Activated CD4-positive, alpha-beta T cell treated with anti-CD3 and anti-CD28 coated beads, Interleukin-2, Interleukin-6, amounts not matched to agents 100 ng/mL and 50 ng/mL, durations not matched to agents 16 hours and 8 hours (primary cell): Measurements from ENCODE around the gene HSFX1.
"Not testable (repeated sequence)": the region's sequence is repeated elsewhere in the genome, so short reads cannot be mapped to it uniquely, and the experiment has no call there.

ENCODE experiments used
- DNase-seq: peaks from one replicate; pipeline ENCODE4 v3.0.0-alpha.2; 2020

Gene HSFX1, protein sequence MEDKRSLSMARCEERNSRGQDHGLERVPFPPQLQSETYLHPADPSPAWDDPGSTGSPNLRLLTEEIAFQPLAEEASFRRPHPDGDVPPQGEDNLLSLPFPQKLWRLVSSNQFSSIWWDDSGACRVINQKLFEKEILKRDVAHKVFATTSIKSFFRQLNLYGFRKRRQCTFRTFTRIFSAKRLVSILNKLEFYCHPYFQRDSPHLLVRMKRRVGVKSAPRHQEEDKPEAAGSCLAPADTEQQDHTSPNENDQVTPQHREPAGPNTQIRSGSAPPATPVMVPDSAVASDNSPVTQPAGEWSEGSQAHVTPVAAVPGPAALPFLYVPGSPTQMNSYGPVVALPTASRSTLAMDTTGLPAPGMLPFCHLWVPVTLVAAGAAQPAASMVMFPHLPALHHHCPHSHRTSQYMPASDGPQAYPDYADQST

DNA sequence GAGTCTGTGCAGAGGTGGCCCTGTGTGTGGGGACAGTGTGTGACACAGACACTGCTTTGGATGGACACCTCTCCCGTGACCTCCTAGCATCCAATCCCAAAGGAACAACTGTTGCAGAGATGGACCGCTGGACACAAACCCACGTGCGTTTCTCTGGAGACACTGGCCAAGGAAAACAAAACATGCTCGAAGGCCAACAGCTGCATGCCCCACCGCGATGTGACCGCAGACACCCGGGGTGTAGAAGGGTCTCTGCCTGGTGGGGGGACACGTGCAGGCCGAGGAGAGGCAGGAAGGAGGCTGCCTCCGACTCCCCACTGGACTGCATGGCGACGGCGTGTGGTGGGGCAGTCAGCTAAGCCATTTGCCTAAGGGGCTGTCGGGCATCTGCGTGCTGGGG is at the start of gene HSFX1:
HSFX1 (plus strand) TSS at position 301 of the 400 bp plus-strand sequence. CDS start 614 bp downstream, outside the sequence.
- not testable (repeated sequence) for DNase-seq

DNA sequence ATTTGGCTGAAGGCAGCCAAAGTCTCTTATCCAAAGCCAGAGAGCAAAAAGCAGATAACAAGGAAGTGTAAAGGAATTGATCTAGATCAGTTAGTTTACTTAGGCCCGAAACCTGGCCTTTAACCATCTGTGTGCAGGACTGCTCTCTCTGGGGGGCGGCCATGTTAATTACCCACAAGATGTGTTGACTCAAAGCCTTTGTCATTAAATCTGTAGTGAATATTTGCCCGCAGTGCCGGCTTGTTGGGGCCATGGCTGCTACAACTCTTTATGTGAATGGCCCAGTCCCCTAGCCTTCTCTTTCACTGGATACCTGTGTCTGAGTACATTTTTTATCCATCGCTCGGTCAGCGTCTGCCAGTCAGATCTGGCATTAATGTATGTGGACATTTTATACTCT is 46.6 kb upstream of the HSFX1 start:
- not testable (repeated sequence) for DNase-seq

DNA sequence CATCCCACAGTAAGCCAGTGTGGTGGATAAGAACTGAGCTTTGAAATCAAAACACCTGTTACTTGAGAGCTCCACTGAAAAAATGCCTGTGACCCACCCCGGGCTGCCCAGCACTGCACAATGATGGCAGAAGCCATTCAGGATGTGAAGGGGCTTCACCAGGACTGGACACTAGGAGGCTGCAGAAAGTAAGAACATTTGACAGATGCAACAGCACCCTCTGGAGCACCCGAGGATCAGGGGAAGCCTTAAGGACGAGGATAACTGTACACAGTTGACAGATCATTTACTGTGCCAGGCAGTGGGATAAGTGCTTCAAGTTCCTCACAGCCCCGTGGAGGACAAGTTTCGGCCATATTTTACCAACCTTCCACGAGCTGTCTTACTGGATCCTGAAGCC is 31.6 kb upstream of the HSFX1 start:
- DNase-seq: not testable (repeated sequence)

DNA sequence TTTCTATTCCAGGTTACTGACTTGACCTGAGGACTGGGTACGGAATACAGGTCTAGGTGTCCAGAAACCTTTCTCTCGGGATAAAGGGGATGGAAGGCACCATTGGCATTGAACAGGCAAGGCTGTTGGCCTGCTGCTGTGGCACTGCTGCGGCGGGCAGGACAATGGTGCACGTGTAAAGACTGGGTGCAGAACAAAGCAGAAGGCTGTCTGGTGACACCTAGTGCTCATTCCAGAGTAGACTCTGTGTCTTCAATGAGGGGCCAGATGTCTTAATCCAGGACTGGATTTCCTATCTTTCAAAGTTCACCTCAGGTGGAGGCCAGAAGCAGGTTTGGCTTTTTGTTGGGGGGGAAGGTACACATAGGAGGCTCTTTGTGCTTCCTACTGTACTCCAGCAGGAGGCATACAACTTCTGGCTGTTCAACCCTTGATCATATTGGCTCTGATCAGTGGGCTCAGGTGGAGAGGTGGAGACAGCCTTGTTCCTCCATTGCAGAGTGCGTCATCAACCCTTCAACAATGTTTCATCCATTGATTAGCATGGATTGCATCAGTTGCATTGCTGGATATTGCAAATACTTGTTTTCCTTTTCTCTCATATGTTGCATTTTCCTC is 27.4 kb upstream of the HSFX1 start:
- DNase-seq: not testable (repeated sequence)

DNA sequence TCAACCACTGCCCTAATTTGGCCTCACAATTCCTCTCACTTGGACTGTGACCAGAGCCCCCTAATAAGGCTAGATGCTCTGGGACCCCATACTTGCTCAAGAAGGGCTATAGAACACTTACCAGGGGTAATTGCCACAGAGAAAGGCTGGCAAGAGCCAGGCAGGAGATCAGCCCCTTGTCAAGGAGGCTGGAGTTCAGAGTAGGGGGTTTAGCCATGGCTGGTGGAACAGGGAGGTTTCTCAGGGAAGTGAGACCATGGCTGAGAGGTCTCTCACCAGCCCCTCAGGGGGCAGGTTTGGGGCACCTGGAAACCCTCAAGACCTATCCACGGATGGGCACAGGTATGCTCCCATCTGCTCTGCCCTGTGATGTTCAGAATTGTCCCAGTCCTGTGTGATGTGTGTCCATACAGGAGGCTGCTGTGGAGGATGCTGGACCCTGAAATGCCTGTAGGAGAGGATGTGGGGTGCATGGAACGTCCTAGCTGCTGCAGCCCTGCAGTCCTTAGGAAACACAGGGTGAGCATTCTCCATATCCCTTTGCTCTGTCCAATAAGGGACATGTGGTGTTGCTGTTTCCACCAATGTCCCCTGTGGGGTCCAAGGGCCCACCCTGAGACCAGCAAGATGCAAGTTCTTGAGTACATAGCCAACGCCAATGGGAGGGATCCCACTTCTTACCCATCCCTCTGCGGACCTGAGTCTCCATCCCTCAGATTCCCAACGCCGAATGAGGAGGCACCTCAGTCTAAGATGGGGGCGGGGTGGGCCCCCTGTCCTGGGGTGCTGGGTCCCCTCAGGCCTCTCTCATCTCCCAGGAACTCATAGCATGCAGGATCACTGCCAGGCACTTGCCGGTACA is 16.4 kb upstream of the HSFX1 start:
- DNase-seq: no peak

DNA sequence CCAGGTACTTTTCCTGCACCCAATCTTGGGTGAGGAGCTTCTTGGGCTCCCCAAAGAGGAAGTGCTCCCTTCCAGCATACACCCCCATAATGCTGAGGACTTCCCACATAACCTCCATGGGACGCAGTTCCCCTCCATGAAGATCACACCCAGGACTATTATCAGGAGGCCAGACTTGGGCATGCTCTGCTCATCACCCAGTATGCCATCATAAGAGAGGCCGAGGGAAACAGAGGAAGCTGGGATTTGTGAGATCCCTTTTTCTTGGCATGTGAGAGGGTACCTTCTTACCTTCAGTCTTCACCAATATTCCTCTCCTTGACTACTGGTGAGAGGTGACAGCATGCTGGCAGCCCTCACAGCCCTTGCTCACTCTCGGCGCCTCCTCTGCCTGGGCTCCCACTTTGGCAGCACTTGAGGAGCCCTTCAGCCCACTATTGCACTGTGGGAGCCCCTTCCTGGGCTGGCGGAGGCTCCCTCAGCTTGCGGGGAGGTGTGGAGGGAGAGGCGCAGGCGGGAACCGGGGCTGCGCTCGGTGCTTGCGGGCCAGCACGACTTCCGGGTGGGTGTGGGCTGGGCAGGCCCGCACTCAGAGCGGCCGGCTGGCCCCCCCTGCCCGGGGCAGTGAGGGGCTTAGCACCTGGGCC is 15.7 kb upstream of the HSFX1 start:
- no peak for DNase-seq

DNA sequence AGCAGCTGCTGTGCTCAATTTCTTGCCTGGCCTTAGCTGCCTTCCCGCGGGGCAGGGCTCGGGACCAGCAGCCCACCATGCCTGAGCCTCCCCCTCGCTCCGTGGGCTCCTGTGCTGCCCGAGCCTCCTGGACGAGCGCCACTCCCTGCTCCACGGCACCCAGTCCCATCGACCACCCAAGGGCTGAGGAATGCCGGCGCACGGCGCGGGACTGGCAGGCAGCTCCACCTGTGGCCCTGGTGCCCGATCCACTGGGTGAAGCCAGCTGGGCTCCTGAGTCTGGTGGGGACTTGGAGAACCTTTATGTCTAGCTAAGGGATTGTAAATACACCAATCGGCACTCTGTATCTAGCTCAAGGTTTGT is 15.2 kb upstream of the HSFX1 start:
- DNase-seq: not testable (repeated sequence)

DNA sequence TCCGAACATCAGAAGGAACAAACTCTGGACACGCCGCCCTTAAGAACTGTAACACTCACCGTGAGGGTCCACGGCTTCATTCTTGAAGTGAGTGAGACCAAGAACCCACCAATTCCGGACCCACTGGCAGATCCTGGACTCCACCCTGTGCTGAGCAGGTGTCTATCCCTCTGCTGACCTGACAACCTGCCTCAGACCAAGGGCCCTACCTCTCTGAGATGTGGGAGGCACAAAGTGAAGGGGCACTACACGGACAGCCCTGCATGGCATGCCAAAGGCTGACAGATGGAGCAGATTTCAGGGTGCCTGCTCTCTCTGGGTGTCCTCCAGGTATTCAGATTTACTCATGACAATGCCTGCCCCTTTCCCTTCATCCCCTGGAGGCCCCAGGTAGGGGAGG is 14.0 kb upstream of the HSFX1 start:
- no peak for DNase-seq

DNA sequence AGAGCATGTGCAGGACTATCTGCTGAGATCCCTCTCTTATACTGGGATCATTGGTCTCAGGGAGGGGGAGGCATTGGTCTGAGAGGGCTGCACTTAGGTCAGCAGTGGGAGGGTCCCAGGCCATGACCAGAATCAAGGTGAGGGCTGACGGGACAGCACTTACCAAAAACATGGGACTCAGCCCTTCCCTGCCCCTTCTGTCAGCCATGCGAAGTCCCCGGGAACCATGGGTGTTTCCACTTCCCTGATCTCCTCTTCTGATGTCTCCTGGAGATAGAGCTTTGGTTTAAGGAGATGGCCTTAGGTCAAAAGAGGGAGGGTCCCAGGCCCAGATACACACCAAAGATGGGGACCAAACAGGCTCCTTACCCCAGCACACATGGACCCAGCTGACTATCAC is 12.9 kb upstream of the HSFX1 start:
- DNase-seq: no peak

DNA sequence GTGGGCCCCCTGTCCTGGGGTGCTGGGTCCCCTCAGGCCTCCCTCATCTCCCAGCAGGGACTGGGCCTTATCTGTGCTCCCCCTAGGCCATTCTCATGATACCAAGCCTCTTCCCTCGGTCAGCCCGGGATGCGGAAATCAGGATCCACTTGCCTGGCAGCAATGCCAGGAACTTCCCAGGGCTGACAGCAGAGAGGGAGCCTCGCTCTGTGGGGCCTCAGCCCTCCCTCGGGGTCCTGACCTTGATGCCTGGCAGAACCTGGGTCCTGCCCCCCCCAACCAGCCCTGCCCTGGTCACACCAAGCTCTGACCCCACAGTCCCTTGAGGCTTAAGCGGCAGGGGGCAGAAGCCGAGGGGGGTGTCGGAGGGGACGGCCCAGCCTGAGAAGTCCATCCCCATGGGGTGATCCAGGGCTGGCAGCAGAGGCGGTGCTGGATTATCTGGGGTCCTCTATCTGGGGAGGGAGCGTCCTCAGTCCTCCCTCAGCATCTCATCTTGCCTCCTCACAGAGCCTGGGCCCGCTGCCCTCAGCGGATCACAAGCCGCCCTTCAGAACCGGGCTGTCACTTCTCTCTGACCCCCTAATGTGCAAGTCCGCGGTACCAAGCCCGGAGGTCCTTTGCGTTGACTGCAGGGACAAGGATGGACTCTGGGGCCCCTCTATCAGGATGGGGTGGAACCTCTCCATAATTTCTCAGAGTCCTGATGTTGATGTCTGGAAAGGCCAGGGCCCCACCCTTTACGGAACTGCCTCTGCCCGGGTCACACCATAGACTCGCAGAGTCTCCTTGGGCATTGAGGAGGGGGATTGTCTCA is 11.8 kb upstream of the HSFX1 start:
- DNase-seq: not testable (repeated sequence)

DNA sequence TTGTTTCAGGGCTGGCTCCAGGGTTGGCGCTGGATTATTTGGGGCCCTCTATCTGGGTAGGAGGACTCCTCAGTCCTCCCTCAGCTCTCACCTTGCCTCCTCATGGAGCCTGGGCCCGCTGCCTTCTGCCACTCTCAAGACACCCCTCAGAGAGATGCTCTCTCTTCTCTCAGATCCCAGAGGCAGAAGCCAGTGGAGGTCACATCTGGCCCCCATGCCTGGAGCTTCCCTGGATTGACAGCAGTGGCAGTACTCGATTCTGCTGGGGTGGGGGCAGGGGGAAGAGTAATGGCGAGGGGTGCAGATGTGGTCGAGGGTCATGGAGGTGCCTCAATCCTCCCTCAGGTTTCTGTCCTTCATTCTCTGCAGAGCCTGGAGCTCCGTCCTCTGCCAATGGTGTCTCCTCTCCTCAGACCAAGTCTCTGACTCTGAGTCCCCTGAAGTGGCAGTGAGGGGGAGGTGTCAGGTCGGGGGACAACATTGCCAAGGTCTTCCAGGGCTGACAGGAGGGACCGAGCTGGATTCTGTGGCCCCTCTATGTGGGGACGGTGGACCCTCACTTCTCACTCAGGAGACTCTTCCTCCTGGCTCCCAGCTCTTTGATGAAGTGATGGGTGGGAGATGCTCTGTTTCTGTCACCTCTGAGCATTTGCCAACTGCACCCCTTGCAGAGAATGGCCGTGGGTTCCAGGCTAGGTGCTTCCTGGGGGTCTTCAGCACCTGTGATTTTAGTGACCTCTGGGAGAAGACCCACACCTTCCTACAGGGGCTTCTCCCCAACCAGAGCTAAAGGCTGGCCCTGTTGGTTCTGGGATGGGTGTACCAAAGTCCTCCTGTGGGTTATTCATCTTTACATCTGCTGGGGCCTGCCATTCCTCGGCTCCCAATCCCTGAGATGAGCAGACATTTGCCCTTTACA is 10.9 kb upstream of the HSFX1 start:
- DNase-seq: no peak

DNA sequence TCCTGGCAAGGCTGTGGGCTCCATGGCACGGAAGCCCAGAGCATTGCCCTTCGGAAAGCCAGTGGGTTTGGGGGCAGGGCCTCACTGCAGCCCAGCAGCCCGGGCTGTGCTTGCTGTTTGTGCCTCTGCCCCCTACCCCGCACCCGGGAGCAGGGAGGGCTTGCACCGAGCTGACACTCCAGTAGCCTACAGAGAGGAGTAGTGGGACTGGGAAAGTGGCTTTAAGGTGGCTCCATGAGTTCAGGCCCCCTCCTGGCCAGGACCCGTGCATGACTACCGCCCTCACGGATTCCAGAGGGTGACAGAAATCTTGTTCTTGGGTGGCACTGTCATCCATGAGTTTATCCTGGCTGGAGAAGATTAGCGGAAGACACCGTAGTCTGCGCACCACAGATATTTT is 3.5 kb upstream of the HSFX1 start:
- DNase-seq: not testable (repeated sequence)

DNA sequence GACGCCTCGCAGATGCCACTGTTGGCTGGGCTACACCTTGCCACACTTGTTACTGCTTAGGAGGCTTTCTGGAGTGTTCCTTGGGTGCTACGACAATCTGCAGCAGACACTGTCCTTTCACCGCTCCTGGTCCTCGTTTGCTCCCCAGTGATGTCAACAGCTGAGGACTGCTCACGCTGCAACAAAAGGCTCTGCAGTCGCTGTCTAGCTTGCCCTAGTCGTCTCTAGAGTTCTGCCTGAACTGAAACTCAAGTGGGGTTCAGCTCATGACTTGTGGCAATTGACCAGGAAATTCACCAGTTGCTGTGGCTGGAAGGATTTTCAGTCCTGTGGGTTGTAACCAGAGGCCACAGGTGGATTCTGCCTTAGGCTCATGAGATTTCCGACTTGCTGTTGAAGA is 842 bp upstream of the HSFX1 start:
- not testable (repeated sequence) for DNase-seq

DNA sequence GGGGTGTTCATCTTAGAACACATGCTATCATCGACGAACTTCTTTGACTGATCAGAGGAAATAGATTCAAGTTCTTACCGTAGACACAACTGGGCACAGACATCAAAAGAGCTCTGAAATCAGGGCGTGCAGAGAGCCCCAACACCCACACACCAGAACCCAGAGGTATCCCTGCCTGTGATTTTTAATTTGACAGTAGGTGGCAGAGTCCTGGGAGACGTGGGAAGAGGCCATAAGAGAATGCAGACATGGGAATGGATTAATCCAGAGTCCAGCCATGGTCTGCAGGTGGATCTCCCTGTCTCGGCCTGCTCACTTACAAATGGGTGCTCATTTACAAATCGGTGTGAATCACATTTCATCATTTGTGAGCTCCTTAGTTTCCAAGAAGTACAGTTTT is 4.1 kb downstream of the HSFX1 start:
- not testable (repeated sequence) for DNase-seq

DNA sequence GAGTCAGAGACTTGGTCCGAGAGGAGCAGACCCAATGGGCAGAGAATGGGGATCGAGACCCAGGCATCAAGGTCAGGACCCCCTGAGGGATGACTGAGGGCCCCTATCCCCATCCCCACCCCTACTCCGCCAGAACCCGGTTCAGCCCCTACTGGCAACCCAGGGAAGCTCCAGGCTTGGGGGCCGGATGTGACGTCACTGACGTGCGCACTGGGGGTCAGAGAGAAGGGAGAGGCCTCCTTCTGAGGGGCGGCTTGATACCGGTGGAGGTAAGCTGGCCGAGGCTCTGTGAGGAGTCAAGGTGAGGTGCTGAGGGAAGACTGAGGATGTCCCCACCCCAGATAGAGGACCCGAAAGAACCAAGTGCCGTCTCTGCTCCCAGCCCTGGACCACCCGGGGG is 7.9 kb downstream of the HSFX1 start, which contains the start of gene MAGEA9:
MAGEA9 (plus strand) TSS at position 204 of the 400 bp plus-strand sequence. CDS start 4,281 bp downstream, outside the sequence.
- DNase-seq: not testable (repeated sequence)

DNA sequence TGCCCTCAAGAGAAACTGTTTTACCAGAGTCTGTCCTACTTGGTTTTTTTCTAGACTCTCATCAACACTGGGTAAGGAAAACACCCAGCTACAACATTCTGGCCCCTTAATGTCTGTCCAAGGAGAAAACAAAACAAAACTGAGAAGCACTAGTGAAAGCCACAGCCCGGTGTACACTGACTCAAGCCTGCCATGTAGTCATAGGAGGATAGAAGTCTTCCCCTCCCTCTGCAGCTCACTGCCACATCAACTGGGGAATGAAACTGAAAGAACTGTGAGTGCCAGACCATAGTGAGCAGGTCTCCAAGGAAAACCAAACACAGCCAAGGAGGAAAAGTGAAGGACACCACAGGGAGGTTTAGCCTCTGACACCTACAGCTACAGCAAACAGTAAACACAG is 21.7 kb downstream of the HSFX1 start:
- DNase-seq: not testable (repeated sequence)

DNA sequence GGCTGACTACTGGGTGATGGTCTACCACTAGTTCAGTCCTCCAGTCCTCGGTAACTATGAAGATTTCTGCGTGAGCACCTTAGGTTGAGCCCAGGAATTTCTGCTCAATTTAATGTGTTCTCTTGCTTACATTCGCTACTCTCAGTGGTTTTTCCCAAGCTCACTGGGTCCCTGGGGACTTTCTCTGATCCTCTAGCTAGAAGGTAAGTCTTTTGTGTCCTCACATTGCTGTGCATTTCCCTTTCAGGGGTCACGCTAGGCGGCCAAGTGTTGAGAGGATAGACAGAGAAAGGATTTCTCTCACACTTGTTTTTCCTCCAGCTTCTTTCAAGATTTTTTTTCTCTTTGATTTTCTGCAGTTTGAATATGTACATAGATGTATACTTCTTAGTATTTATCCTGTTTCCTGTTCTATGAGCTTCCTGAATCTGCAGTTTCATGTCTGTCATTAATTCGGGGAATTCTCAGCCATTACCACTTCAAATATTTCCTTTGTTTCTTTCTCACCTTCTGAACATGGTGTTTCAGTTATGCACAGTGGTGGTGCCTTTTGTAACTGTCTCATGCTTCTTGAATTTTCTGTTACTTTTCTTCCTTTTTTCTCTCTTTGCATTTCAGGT is 25.3 kb downstream of the HSFX1 start:
- DNase-seq: no peak

DNA sequence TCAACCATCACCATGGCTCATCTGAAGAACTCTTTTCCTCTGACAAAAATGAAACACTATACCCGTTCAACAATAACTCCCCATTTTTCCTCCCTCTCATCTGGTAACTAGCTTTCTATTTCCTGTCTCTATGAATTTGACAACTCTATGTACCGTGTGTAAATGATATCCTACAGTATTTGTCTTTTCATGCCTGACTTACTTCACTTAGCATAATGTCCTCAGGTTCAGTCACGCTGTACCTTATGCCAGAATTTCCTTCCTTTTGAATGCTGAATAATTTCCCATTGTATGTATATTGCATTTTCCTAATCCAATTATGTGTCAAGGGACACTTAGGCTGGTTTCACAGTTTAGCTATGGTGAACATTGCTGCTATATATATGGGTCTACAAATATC is 26.1 kb downstream of the HSFX1 start:
- no peak for DNase-seq

DNA sequence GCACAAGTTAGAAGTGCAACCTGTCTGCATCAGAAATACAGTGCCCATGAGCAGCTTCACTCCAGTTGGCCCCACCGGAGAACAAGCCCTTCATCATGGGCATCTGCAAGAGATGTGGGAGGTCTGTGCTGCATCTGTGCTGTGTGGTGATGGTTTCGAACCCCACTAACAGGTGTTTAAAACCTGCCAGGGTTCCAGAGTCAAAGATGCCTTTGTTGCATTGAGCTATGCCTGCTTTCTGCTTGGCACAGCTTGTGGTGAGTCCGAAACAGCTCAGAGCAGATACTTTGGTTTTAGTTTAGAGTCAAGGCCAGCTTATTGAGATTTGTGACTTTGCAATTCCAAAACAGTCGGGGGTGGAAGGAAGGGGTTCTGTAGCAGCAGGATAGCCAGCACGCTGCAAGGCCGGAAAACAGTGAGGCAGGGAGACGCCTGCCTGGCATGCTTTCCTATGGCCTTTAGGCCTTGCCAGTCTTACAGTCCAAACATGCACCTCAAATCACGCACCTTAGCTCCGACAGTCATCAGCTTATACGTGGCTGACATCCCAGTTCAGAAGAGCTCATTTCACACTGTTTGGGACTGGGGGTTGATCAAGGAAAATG is 29.7 kb downstream of the HSFX1 start:
- DNase-seq: no peak

DNA sequence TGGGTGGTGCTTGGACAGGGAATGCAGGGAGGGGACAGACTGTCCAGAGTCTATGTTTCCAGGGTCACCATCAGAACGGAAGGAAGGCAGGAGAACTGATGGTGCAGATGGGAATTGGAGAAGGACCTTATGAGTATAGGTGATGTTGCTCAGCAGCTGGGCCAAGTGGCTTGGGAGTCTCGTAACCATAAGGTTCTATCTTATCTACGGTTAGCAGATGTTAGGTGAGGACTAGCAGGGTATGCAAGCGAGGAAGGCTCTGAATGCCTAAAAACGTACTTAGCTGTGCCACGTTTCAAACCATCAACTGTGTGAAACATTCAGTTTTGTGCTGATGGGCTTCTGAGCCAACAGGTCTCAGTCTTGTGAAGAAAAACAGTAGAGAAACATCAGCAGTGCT is 30.2 kb downstream of the HSFX1 start:
- DNase-seq: no peak
